OCI-LY7 (cell line): Measurements from ENCODE around the gene MRM1.

Source experiments
- EZH2phosphoT487 ChIP-seq: fragments of 200-600 bp; sonication (generic); IDR thresholded peaks from 2 replicates; pipeline ENCODE4 v1.6.1; 2018; ENCODE audit warnings: low read depth, borderline replicate concordance, mild to moderate bottlenecking, mixed run types, antibody characterized with exemption, low read length, moderate library complexity, mixed read lengths
- TF ChIP-seq, protein P1 (sequence below): fragments of 200-600 bp; sonication (generic); conservative IDR thresholded peaks from 2 replicates; pipeline ENCODE4 v1.5.1; 2014; ENCODE audit warnings: mild to moderate bottlenecking, antibody characterized with exemption, low read length, moderate library complexity, mixed read lengths

GRCh38 chr17:36600465-36600864 is 918 bp upstream of the MRM1 start:
- TF ChIP-seq, protein P1, sequence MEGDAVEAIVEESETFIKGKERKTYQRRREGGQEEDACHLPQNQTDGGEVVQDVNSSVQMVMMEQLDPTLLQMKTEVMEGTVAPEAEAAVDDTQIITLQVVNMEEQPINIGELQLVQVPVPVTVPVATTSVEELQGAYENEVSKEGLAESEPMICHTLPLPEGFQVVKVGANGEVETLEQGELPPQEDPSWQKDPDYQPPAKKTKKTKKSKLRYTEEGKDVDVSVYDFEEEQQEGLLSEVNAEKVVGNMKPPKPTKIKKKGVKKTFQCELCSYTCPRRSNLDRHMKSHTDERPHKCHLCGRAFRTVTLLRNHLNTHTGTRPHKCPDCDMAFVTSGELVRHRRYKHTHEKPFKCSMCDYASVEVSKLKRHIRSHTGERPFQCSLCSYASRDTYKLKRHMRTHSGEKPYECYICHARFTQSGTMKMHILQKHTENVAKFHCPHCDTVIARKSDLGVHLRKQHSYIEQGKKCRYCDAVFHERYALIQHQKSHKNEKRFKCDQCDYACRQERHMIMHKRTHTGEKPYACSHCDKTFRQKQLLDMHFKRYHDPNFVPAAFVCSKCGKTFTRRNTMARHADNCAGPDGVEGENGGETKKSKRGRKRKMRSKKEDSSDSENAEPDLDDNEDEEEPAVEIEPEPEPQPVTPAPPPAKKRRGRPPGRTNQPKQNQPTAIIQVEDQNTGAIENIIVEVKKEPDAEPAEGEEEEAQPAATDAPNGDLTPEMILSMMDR = no peak
- no peak for TF ChIP-seq EZH2phosphoT487
